Hematopoietic multipotent progenitor cell treated with erythropoietin and hydrocortisone succinate and interleukin-3 and kit ligand, for 6 days (in vitro differentiated cells): ENCODE results near the gene BSG.

Experiments used
- DNase-seq: peaks from one replicate; pipeline ENCODE4 v3.0.0-alpha.2; 2015

Gene BSG

DNA sequence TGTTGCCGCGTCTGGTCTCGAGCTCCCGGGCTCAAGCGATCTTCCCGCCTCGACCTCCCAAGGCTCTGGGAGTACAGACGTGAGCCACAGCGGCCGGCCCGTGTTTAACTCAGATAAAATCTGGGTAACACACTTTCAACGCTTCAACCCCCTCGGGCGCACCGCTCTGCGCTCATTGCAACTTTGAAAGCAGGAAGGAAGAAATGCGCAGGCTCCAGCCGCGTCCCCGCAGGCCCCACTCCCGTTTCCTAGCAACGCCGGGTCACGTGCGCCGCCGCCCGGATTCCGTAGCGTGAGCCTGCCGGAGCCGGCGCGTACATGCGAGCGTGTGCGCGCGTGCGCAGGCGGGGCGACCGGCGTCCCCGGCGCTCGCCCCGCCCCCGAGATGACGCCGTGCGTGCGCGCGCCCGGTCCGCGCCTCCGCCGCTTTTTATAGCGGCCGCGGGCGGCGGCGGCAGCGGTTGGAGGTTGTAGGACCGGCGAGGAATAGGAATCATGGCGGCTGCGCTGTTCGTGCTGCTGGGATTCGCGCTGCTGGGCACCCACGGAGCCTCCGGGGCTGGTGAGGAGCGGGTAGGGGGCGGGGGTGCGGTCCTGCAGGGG lies at the start of gene BSG:
TSS of gene BSG (plus strand) at position 457 of the 603 bp plus-strand sequence. CDS start at position 496, 39 bp downstream.
- peak; percentile 99 for DNase-seq

DNA sequence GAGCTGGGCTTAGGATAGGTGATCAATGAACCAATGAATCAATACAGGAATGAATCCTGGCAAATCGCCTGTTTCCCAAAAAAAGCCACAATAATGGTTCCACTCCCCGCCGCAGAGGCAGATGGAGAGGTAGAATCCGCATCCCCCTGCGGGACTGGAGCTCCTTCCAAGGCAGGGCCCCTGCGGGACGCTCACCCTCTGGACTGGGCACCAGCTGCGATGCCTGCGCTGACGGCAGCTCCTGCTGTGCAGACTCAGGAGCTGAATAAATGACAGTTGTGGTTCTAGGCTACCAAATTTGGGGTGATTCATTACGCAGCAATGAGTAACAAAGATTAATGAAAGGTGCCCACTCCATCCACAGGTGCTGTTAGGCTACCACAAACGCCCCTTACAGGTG lies 49.7 kb upstream of the BSG start:
- no peak for DNase-seq

DNA sequence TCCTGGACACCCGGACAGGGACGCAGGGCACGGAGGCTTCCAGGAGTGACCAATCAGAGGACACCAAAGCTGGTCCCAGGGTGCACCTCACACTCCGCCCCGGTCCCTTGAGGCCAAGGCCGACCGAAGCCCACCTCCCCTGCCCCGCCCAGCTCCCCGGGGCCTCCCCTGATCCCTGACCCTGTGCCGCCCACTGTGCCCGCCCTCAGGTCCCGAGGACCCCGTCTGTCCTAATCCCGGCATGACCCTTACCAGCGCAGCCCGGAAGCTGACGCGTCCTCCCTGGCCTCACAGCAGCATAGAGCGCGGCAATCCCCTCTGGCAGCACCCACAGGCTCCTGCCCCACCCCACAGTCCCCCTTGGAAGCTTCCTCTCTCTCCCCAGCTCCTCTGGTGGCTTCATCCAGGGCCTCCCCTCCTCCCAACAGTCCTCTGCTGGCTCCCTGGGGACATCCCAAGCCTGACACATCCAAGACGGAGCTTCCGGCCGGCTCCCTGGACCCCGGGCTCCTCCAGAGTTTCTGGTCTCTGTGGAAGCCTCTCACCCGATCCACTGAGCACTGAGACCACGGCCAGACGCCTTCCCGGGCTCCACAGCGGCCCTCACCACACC lies 48.2 kb upstream of the BSG start:
- DNase-seq = no peak

DNA sequence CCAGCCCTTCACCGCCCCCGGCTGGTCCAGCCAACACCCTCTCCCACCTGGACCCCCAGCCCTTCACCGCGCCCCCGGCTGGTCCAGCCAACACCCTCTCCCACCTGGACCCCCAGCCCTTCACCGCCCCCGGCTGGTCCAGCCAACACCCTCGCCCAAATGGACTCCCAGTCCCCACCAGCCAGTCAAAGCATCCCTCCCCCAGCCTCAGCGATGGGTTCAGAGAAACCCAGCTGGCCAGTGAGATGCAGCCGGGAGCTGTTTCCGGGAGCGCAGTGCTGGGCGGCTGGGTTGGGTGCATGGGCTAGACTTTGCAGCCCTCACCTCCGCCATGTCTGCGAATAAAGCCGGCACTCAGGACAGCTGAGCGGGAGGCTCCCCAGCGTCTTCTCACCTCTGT lies 47.4 kb upstream of the BSG start:
- no peak for DNase-seq

DNA sequence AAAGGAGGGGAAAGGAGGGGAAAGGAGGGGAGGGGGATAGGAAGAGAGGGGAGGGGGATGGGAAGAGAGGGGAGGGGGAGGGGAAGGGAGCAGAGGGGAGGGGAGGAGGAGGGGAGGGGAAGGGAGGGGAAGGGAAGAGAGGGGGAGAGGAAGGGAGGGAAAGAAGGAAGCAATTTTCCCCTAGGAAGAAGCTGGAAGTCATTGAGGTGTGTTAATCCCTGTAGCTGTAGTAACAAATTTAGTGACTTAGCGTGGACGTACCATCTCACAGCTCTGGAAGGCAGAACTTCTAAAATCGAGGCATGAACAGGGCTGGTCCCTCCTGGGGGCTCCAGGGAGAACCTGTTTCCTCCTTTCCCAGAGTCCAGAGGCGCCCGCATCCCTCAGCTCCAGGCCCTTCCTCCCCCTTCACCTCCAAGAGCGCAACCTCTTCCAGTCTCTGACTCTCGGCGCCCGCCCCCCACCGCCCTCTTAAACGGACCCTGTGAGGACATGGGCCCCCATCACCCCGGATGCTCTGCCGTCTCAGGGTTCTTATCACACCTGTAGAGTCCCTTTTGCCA lies 46.5 kb upstream of the BSG start:
- no peak for DNase-seq

DNA sequence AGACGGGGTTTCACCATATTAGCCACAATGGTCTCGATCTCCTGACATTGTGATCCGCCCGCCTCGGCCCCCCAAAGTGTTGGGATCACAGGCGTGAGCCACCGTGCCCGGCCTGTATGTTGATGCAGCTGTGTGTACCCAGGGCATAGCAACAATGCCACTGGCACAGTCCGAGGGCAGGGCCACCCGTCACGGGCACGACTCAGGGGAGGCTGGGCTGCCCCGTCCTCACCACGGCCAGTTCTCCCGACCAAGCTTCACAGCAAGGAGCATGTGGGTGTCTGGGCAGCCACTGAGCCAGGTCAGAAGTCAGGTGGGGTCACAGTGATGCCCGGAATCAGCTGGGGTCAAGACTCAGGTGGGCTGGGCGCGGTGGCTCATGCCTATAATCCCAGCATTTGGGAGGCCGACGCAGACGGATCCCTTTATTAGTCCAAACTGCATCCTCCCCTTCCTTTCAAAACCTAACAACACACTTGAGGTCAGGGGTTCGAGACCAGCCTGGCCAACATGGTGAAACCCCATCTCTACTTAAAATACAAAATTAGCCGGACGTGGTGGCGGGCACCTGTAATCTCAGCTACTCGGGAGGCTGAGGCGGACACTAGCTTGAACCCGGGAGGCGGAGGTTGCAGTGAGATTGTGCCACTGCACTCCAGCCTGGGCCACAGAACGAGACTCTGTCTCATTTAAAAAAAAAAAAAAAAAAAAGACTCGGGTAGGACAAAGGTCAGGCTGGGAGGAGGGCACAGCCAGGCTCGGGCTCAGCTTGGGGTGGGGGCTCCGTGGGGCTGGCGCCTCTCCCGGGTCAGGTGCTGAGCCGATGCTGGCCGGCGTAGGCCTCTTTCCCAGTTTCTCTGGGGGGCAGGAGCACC lies 42.0 kb upstream of the BSG start:
- DNase-seq = no peak

DNA sequence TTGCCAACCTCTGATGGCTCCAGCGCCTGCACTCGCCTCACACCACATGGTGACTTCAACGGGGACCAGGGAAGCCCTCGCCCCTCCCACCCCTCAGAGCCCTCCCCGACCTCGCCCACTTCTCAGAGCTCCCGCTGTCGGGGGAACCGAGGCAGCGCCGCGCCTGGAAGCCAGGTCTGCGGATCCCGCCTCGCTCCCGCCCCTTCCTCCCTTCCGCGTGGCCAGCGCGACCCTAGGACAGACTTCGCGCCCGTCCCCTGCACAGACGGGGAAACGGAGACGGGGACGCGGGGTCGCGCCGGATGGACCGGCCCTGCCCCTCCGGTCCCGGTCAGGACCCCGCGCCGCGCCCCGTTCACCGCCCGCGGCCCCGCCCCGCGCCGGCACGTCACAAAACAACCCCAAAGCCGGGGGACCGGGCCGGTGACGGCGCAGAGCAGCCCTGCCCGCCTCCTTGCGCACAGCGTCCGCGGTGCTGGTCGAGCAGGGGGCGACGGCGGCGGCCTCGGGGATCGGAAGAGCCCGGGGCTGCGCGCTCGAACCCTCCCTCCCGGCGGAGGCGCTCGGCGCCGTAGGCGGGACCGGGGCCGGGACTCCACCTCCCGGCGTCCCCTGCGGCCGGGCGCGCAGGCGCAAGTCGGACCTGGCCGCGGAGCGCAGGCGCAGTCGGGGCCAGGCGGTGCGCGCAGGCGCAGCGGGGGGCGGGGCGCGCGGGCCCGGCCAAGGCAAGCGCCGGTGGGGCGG lies 41.2 kb upstream of the BSG start:
- peak; percentile 91 for DNase-seq

DNA sequence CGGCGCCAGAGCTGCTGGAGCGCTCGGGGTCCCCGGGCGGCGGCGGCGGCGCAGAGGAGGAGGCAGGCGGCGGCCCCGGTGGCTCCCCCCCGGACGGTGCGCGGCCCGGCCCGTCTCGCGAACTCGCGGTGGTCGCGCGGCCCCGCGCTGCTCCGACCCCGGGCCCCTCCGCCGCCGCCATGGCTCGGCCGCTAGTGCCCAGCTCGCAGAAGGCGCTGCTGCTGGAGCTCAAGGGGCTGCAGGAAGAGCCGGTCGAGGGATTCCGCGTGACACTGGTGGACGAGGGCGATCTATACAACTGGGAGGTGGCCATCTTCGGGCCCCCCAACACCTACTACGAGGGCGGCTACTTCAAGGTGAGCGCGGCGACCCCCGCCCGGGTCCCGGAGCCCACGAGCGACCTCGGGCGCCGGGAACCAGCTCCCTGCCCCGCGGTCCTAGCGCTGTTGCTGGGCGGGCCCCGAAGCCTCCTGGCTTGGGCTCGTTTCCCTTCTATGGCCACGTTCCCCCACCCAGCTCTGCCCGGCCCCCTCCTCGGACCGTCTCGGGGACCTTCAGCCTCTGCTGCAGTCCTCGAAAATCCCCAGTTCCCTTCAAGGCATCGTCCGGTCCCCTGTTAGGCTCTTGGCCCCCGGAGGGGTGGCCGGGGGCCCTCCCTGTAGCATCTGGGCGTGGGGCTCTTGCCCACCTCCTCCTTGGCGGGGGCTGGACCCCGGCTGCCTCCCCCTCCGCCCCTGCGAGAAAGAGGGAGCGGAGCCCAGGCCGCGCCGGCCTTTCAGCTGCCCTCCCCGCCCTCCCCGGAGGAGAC lies 40.4 kb upstream of the BSG start, which contains the start of gene CDC34:
TSS of gene CDC34 (plus strand) at position 8 of the 808 bp plus-strand sequence. CDS start at position 180, 172 bp downstream.
- peak; percentile 39 for DNase-seq

DNA sequence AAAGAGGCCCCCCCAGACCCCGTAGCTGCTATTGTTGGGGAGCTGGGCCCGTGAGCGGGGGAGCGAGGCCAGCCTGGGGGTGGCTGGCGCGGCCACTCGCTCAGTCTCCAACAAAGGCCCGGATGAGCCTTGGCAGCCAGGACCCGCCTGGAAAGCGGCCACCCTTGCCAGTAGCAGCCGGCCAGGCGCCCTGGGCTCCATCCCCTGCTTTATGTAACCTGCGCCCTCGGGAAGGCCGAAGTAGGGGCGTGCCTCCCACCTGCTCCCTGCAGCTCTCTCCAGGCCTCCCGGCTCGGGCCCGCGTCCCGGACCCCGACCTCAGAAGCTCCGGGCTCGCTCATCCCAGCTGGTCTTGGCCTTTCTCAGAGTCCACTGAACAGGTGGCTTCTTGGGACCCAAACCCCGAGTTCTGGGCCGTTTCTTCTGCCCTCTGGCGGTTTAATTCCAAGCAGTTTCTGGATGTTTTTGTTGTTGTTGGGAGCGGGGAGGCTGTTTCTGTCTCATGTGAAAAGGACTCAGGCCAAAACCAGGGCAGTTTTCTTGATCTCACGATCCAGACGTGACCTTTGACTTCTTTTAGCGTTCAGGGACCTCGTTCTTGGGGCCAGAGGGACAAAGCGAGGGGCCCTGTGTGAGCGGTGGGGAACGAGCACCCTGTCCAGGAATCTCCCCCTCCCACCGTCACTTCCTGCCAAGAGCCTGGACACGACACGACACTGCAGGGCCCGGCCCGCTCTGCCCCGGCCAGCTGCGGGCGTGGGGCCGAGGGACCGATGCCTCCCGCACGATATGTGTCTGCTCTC lies 39.6 kb upstream of the BSG start:
- DNase-seq = peak; percentile 84

DNA sequence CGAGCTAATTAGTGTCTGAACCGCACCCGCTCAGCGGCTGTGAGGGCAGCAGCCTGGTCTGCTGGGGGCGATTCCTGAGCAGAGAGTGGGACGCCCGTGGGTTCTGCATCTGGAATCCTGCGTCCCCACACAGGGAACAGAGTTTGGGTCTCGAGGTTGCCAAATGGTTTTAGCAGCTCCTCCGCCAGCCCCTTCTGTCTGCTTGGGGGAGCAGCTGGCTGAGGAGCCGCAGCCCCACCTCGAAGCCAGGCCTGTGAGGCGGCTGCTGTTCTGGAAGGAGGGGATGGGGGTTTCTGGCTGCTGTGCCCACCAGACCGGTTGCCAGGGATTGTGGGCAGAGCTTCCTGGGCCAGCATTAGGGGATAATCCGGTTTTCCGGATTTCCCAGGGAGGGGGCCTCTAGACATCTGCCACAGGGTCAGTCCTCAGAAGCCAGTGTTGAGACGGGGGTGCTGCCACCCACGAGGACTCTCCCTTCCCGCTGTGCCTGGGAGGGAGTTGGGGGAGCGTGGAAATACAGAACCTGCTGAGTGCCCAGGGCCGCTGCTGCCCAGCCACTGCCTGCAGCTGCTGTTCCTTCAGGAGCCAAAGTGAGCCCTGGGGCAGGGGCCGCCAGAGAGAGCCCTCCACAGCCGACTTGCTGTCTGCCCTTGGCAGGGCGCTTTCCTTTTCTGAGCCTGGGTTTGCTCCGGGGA lies 38.9 kb upstream of the BSG start:
- peak; percentile 44 for DNase-seq

DNA sequence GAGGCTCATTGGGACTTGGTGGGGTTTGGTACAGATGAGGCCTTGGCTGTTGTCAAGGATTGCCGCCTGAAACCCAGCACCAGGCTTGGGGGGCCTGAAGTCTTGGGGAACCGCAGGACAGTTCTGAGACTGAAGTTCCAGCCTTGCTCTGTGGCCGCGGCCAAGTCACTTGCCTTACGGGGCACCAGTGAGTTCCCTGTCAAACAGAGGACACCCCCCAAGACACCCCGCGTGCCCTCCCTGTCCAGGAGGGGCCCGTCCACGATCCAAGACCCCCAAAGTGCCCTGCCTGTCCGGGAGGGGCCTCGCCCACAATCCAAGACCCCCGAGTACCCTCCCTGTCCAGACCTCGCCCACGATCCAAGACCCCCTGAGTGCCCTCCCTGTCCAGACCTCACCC lies 38.3 kb upstream of the BSG start:
- DNase-seq = no peak

DNA sequence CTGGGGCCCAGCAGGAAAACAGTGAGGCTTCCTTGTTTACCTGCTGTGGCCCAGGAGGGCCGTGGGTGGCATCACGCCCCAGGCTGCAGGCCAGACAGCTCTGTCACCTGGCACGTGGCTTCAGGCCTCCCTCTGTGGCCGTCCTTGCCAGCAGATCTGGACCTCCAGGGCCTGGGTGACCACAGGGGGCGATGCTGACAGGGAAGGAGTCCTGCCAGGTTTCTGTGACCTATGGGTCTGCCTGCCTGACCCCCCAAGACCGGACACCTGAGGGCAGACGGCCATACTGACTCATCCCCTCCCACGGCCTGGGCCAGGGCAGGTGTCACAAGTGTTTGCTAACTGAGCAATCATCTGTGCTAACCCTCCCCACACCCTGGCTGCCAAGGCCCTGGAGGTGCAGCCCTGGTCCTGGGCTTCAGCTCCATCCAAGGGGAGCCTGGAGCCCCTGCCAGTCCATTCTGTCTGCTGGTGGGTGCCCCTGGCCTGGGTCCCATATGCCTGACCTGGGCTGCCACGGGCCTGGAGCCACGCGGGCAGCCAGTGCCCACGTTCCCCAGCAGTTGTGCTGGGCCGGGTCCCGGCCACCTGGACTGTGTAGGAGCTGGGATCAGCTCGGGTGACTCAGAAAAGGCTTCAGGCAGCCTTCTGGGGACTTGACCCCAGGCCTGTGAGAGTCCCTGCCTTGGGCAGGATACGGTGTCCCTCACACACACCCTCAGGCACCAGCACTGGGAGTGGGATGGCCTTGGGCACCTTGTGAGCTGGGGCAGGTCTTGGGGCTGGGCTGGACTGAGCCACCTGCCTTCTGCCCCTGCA lies 37.2 kb upstream of the BSG start:
- no peak for DNase-seq

DNA sequence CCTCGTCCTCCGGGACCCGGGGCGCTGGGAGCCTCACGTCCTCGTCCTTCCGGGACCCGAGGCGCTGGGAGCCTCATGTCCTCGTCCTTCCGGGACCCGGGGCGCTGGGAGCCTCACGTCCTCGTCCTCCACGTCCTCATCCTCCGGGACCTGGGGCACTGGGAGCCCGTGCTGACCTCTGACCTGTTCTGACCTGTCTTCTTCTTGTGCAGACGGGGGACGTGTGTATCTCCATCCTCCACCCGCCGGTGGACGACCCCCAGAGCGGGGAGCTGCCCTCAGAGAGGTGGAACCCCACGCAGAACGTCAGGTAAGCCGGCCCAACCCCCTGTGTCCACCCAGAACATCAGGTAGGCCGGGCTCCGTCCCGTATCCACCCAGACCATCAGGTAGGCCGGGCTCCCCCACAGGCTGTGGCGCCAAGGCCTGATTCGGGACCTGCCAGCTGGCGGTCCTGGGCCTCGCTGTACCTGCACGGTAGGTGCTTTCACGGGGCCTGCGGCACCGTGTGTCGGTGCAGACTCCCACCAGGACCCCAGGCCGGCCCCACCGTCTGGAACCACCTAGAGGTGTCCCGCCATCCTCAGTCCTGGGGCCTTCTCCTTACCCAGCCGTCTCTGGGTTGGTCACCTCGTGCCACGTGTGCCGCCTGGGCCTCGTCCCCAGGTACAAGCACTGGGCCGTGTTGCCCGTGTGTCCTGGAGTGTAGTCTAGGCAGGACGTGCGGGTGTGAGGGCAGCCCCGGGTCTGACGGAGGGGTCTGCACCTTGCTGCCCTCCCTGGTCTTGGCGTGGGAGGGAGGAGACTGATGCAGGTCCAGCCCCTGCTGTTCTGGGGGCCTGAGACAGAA lies 36.1 kb upstream of the BSG start:
- DNase-seq = no peak

DNA sequence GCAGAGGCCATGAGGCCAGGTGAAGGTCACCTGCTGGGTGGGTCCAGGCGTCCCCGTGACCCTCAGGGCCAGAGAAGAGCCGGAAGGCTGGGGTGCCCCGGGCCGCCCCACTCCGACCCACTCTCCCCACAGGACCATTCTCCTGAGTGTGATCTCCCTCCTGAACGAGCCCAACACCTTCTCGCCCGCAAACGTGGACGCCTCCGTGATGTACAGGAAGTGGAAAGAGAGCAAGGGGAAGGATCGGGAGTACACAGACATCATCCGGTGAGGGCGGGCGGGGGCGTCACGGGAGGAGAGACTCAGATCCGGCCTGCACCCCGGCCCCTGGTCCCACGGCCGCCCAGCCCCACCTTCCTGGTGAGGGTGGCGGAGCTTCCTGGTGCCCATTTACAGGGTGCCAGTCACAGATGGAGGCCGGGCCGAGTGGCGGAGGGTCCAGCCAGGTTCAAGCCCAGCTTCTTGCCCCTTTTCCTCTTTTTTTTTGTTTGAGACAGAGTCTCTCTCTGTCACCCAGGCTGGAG lies 35.5 kb upstream of the BSG start:
- no peak for DNase-seq

DNA sequence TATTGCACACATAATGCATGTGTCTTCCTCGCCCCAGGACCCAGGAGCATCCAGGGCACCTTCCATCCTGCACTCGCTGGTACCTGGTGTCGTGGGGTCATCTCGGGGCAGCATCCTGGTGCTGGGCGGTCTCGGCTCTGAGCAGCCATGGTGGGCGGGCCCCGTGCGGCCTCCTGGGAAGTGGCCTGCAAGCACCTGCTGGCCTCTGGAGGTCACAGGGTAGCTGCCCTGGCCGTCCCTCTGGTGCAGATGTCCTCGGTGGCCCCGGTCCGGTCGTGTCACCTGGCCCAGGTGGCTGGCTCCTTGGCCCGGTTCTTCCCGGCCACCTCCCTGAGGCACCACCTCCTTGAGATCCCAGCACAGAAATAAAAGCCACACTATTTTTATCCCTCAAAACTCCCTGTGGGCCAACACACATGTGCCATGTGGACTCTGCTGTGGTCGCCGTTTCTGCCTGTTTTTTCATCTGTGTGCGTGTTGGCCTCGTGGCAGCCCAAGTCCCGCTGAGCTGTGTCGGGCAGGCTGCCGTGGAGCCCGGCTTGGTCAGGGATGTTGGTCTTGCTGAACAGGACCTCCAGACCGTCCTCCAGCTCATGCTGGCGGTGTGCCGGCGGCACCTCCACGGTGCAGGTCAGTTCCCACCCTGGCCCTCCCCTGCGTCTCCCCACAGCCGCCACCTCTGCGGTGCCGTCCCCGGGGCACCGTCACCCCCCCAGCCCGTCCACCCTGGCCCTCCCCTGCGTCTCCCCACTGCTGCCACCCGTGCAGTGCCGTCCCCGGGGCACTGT lies 33.6 kb upstream of the BSG start:
- DNase-seq = no peak

DNA sequence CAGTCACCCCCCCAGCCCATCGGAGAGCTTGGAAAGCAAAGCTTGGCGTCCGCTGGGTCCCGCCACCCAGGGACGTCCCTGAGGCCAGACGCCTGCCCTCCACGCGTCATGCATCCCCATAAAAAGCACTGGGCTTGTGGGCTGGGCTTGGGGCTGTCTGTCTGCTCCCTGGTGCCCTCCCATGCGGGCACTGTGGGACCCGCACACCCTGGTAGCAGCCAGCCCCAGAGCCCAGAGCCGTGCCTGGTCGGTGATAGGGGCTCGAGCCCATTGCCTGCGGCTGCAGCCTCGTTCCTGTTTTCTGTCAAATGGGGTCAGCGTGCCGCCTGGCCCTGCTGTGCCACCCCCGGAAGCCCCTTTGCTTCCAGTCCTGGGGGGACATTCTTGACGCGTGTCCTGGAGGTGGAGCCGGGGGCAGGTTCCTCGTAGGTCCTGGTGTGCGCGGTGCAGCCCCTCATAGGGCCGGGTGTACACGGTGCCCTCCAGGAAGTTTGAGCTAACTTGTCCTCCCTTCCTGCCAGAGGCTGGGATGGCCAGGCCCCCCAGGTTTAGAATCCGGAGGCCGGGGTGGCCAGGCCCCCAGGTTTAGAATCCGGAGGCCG lies 32.9 kb upstream of the BSG start:
- DNase-seq = no peak
